NCI-H2171 treated with DMSO at 0.1 percent for 48 hours (cell line): ENCODE results near the gene SS18L1.
"Not testable (repeated sequence)": the region's sequence is repeated elsewhere in the genome, so short reads cannot be mapped to it uniquely, and the experiment has no call there.

Experiments
- DNase-seq: peaks from one replicate; lab custom pipeline; 2025; lab: John Stamatoyannopoulos, UW

The SS18L1 gene

DNA sequence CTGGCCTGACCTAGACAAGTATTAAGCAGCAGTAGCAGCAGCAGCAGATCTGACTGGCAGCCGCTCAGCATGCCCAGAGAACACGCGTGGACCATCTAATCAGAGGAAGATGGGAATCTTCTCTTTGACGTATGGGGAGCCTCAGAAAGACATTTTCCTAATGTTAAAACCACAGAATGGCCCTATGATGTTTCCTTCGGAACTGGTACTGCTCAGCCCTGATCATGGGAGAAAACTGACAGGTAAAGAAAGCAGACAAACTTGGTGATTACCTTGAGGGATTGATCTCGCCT, 6.5 kb upstream of the SS18L1 start:
- no peak for DNase-seq

DNA sequence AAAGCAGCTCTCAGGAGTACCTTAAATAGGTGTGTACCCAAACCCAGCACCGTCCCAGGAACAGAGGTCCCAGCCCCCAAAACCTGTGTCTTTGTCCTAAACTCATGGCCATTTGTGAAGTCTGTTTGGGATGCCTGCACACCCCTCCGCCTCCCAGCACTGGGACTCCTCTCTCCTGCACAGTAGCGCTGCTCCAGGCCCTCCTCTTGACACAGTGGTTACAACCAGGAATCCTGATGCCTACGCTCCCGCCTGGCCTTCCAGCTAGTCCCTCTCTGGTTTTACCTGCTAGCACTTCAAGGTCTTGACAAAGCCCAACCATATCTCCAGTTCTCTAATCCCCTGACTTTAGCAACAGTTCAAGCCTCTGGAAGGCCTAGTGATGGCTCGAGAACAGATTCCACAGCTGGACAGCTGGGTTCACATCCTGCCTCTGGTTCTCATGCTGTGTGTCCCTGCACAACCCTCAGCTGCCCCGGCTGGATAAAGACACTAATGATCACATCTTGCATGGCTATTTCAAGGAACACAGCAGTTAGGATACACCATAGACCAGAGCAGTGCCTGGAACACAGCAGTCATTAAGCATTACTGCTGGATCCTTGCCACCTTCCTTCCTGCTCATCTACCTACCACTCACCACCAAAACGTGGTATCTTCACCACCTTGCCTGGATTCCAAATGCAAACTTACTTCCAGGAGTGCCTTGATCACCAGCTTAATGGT, 5.9 kb upstream of the SS18L1 start:
- DNase-seq = no peak

GRCh38 chr20:62138204-62138543, 5.4 kb upstream of the SS18L1 start:
- DNase-seq = no peak

GRCh38 chr20:62138912-62139311, 4.7 kb upstream of the SS18L1 start:
- no peak for DNase-seq

DNA sequence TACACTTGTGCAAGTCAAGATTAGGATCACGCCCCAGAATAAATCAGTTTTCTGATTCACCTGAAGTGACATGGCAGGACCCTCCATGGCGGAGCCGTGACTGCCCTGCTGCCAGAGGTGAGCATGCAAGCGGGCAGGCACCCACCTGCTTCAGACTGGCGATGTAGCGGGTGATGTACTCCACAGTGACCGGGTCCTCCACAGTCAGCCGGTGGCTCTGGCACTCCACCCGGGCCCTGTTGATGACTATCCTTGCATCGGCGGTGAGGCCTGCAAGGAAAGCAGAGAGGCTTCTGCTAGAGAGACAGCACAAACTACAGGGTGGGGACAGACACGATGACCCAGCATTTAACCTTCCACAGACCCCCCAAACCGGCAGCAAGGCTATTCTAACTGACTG, 3.9 kb upstream of the SS18L1 start:
- DNase-seq = no peak

- DNase-seq = no peak
These were observed 2.5 kb upstream of the SS18L1 start for GRCh38 chr20:62141043-62141396.

DNA sequence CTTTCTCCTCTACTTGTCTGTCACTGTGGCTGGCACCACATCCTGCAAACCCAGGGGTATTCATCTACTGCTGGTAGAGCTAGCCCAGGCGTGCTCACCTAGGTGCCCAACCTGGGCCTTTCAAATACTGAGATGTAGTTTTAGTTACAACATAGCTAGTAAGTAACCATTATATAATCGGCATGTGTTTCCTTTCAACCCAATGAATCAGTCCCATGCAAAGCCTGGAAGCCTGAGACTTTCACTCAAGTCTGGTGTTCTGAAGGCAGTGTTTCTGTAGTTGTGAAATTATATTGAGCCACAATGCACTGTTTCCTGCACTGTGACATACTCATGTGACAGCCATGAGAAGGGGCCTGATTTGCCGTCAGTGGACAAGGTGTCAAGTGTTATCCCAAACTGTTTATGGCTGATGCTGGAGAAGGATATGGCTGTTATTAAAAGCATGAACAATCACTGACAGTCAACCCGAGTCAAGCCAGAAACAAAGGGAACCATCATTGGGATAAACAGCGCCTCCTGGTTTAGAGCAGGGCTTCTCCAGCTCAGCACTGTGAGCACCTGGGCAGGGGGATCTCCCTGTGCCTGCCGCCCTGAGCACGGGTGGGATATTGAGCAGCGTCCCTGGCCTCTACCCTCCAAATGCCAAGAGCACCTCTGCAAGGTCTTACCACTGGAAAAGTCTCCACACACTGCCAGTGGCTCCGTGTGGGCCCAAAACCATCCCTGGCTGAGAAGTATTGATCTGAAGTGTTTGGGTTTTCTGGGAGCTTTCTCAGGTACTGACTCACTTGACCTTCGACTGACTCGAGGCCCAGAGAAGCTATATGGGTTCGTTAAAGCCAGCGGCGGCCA, 1.9 kb upstream of the SS18L1 start:
- no peak for DNase-seq

GRCh38 chr20:62142252-62143080, 1.1 kb upstream of the SS18L1 start:
- DNase-seq = no peak

DNA sequence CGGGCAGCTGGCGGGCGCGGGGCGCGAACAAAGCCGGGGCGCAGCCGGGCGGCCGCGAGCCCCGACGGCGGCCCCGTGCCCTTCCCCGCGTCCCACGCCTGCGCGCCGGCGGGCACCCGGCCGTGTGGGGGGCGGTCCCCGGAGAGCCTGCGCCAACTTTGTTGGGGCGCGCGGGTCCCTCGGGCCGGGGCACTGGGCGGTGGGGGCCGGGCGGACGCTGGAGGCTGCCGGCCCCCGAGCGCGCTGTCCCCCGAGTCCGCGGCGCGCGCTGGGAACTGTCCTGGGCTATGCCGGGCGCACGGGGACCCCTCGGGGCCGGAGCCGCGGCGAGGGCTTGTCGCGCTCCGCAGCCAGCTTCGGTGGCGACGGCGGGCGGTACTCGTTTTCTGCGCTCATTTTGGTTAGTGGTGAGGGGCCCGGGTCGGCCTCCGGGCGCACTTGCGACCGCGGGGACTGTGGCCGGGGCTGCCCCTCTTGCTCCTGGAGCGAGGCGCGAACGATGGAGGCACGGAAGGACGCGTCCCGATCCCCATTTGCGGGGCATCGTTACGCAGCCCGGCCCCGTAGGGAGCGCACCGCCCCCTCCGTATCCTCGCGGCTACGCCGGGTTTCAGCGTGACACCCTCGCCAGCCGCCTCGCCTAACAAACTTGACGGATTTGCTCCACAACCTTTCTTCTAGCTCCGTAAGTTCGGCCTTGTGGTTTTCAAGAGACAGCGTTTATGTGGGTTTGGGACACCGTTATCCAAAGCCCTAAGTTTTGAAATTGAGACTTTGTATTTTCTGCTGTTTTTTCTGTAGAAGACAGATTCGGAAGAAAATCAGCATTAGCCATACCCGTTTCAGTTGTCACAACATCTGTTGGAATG, 622 bp downstream of the SS18L1 start:
- DNase-seq = peak; percentile 40

GRCh38 chr20:62145688-62146018, 2.1 kb downstream of the SS18L1 start:
- DNase-seq = no peak

DNA sequence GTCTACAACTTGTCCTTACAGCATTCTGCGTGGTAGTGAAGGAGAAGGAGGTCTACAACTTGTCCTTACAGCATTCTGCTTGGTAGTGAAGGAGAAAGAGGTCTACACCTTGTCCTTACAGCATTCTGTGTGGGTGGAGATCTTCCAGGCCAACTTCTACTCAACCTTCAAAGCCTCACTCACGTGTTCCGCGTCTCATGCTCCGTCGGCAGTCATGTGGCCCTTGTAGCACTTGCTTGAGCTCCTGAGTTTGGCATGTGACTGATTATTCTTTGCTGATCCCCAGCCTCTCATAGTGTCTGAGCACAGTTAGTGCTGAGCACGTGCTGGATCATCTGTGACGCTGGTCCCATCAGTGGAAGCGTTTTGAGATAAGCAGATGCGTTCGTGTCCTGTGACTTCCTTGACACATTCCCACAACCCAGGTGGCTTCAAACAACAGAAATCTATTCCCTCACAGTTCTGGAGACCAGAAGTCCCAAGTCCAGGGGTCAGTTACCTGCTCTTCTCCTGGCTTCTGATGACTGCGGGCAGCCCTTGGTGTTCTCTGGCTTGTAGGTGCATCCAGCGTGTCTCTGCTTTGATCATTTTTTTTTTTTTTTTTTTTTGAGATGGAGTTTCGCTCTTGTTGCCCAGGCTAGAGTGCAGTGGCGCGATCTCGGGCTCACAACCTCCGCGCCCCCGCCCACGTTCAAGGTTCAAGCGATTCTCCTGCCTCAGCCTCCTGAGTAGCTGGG, 2.6 kb downstream of the SS18L1 start:
- no peak for DNase-seq

- no peak for DNase-seq
These were observed 3.6 kb downstream of the SS18L1 start for GRCh38 chr20:62147125-62147524.

- DNase-seq = no peak
These were observed 4.0 kb downstream of the SS18L1 start for GRCh38 chr20:62147528-62147927.

DNA sequence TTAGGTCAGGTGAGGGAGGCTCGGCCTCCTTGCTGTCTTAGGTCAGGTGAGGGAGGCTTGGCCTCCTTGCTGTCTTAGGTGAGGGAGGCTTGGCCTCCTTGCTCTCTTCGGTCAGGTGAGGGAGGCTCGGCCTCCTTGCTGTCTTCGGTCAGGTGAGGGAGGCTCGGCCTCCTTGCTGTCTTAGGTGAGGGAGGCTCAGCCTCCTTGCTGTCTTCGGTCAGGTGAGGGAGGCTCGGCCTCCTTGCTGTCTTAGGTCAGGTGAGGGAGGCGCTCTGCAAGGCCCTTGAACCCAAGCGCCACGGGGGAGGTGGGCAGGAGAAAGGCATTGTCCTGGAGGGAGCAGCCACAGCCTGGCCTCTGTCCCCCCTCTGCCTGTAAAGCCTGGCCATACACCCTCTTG, 4.8 kb downstream of the SS18L1 start:
- DNase-seq = not testable (repeated sequence)

GRCh38 chr20:62148908-62149314, 5.3 kb downstream of the SS18L1 start:
- no peak for DNase-seq

DNA sequence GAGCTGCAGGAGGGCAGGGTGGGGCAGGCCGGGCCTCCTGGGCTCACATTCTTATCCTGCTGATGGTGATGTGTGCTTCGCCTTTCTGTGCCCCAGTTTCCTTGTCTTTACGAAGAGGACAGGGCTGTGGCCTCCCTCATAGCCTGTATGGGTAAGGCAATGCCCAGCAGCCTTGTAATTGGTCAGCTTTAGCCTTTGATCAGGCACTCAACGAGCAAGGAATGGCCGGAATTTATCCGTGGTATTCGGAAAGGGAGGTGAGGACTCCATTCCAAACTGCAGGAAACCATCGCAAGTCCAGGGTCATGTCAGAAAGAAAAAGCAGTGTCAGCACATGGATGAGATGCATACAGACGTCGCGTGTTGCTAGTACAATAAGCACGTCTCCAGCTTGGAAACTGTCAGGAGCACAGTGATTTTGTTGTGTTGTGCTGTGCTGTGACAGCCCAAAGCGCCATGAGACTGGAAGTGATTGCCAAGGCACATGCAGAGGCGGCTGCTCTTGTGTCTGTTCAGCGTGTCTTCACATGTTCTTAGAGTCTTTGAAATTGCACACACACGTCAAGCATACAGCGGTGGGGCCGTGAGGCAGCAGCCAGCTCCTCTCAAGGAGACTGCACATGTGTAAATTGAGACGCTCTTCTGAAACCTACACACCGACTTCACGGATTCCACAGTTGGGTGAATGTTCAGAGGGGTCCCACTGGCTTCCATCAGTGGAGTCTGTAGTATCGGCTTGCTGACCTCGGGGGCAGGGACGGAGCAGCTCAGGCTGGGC, 6.2 kb downstream of the SS18L1 start:
- no peak for DNase-seq

- no peak for DNase-seq
These were observed 6.7 kb downstream of the SS18L1 start for GRCh38 chr20:62150310-62150575.

DNA sequence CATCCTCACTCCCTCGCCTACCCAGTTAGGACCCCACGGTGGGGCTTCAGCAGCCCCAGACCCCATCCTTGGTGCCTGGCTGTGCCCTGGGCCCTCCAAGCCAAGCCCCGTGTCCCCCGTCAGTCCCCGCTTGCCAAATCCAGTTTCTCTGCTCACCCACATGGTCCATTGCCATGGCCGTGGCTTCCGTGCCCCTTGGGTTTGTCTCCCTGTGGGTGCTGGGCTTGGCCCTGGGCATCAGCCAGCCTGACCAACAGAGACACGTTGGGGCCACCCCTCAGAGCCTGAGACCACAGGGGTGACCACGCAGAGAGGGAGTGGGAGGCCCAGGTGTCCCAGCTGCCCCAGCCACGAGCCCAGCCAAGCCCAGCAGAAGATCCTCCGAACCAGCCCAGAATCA, 7.7 kb downstream of the SS18L1 start:
- DNase-seq = no peak

DNA sequence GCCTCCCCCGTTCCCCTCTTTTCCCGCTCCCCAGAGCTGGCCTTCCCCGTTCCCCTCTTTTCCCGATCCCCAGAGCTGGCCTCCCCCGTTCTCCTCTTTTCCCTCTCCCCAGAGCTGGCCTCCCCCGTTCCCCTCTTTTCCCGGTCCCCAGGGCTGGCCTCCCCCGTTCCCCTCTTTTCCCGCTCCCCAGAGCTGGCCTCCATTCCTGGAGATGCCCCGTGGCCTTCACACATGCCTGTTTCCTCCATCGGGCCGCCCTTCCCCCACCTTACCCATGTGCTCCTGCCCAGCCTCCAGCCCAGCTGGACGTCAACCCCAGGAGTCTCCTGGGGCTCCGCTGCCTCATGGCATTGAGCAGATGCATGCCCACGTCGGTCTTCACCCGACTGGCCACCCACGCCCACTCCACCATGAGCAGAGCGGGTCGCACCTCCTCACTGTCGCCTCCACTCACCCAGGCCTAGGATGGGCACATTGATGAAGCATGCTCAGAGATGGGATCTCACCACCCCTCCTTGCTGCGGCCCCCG, 8.3 kb downstream of the SS18L1 start:
- DNase-seq = no peak

- DNase-seq = no peak
These were observed 12.1 kb downstream of the SS18L1 start for GRCh38 chr20:62155428-62156253.
